Measurements from ENCODE around the gene HMCN1. TPM values are rescaled to one million over a fixed set of nuclear protein-coding genes. Genes with fewer than 3 reads are reported as not detected.

The HMCN1 gene
- total RNA-seq, 1 donor from 2014 or later: 8.6 TPM

DNA sequence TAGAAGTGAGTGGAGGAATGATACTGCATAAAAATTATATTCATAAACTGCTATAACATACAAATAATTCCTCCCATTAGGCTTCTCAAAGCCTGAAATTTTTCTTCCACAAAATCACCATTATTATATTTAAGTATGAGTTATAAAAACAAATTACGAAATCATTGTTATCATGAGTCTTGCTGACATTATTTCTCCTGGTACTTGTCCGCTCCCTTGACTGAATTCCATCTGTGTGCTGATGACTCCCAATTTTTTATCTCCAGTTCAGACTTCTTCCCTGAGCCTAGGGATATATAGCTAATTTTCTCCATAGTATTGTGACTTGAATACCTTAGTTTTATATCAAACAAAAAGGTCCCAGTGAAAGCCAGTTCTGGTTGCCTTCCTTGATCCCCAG is 268.2 kb downstream of the HMCN1 start:
- ATAC-seq (no peak), DNase-seq (ENCODE audit: low spot score) (no peak)

DNA sequence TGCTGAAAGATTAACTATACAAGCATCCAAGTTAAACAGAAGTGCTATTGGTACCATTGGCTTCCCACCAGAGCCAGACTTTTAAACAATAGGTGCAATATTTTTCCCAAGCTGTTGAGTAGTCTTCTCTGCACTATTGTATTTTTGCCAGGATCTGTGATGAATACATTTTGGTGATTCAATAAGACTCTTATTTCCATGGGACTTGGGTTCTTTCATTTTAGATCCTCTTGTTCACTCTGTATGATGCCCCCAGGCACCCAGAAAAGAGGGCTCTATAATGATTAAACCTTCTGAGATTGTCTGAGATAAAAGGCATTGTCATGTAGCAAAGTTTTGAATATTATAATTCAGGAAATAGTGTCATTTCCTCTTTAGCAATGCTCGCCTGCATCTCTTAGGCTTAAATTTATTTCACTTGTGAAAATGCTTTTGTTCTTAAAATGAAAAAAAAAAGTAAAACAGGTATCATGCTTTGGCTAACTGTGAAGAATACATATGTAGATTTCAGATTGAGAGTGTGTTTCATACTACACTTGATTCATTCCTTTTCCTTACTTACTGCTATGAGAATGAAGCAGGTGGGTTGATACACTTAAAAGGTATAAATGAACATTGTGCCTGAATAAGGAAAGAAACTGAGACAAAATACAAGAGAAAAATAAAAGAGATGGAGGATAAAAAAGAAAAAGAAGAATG is 275.0 kb downstream of the HMCN1 start:
- DNase-seq (ENCODE audit: low spot score) (no peak), ATAC-seq (no peak)

DNA sequence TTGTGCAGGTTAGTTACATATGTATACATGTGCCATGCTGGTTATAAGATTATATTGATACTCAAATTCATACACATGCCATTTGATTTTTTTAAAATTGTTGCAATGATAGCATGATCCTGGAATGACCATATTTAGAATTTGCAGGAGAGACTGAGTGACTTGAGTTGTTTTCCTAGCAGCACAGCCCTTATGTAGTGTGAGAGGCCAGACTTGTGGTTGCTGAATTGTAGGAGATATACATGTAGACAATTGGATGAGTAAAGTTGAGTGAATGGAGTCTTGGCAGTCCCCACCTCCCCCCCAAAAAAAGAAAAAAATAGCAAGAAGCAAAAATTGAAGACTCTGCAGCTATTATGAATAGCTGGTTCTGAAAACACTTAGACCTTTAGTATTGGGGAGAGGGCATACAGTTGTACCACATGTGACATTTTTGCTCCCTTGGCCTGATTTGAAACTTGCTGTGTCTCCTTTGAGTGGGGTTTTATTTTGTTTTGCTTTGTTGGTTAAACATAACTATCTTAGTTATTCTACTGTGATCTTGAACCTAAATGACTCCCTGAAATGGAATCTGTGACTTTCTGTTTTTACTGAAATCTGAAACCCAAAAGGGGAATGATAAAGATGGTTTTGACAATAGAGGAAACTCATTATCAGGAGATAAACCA is 280.3 kb downstream of the HMCN1 start:
- DNase-seq (ENCODE audit: low spot score) (no peak), ATAC-seq (no peak)

DNA sequence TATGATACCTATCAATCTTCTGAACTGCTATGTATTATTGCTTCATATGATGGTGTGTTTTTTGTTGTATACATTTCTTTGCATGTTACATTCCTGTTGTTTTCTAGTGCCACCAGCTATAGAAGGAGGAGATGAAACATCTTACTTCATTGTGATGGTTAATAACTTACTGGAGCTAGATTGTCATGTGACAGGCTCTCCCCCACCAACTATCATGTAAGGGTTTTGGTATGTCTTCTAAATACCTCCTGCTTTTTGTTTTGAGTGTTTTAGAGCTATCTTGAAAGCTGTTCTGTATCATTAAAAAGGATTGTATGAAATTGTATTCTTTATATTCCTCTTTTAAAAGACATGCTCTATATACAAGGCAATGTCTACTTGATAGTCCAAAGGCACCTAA is 282.7 kb downstream of the HMCN1 start:
- no peak for ATAC-seq
- no peak for DNase-seq (ENCODE audit: low spot score)

DNA sequence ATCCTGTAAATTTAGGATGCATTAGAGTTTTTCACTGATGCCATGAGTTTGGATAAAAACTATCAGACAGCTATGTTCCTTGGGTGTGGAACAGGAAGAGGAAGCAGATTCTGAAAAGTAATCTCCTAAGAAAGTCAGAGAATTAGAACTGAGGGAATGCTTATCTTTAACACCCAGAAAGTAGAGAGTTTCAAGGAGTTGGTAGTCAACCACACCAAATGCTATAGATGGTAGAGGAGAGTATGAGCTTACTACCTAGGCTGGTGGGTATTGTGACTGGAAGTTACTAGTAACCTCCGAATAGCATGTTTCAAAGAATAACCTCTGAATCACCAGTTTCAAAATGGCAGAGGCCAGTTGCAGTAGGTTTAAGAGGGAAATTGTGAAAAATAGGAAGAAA is 288.0 kb downstream of the HMCN1 start:
- no peak for DNase-seq (ENCODE audit: low spot score)
- no peak for ATAC-seq

DNA sequence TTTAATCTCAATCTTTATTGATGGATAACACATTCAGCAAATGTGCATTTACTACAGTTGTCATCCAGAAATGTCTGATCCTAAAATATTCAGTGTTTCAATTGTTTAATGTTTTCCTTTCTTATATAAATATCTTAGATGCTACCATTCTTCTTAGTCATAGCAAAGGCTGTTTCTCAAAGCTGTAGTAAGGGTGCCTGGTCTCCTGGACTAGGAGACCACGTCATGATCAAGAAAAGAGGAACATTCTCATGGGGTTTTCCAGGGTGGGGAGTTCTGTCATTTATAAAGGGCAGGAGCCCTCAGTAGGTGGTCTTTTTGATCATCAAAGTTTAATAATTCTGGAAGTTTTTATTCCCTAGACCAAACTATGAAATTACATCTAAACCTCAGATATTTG is 292.8 kb downstream of the HMCN1 start:
- DNase-seq (ENCODE audit: low spot score): no peak
- no peak for ATAC-seq

DNA sequence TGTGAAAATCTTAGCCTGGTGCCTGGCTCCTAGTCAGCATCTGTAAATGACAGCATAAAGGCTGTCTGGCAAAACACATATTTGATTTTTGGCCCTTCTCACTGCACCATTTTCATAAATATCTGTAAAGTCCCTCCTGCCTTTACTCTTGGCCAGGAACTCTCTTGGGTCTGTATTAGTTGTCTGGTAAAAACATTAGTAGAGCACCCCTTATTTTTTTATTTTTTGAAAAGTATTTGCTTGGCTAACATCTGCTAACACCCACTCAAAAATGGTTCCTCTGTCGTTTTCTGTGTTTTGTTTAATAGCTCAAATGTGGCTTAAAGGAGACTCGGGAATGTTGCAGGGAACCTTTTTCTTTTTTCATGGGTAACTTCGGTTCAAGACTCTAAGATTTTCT is 293.4 kb downstream of the HMCN1 start:
- ATAC-seq (no peak), DNase-seq (ENCODE audit: low spot score) (no peak)

DNA sequence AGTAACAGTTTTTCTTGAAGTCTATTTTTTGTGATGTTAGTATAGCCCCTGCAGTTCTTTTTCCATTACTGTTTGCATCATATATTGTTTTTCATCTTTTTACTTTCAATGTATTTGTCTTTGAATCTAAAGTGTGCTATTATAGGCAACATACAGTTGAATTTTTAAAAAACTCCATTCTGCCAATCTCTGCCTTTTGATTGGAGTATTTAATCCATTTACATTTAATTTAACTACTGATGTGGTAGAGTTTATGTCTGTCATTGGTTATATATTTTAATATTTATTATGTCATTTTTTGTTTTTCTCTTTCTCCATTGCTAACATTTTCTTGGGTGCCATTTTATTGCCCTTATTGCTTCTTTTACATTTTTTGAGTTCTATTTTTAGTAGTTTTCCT is 296.3 kb downstream of the HMCN1 start:
- DNase-seq (ENCODE audit: low spot score) (no peak), ATAC-seq (no peak)

DNA sequence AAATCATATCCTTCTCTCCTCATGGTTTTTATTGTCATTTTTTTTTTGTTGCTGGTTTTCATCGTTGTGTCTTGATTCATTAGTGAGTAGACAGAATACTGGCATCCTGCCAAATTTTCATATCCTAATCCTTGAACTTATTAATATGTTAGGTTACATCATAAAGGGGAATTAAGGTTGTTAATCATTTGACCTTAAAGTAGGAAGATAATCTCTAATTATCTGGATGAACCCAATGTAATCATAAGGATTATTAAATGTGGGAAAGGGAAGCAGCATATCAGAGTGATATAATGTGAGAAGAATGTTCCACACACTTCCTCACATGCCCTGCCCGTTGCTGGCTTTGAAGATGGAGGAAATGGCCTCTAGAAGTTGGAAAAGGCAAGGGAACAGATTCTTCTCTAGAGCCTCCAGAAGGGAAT is 299.7 kb downstream of the HMCN1 start:
- DNase-seq (ENCODE audit: low spot score) (no peak), ATAC-seq (no peak)

DNA sequence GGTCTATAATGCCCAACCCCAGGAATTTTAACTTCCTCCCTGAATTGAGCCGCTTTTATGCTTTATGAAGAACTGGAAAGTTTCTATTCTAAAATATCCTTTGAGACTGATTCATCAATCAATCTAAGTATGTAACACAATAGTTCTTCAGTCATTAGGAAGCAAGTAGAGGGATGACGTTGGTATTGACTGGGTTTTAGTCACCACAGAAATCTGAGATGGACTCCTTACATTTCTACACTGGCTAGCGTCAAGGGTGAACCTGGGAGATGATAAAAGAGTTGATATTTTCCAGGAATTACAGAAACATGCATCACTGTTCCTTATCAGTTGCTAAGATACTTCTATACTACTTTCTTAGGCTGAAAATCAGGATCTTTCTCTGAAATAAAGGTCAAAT is 308.0 kb downstream of the HMCN1 start:
- DNase-seq (ENCODE audit: low spot score): no peak
- ATAC-seq: no peak

DNA sequence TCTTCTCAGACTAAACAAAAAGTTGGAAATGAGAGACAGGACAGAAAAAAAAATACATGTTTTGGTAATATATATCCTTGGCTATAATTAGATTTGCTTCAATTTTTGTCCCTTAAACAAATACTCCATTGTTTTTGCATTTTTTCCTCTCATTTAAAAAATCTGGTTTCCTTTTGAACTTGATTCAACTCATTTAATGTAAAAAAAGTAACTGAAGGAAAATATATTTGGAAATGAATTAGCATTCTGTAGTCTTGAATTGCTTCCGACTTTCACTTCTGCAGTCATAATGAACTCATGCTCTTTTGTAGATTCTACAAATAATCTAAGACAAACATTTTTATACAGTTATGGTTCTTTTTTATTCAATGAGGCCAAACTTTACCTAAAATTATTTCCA is 309.1 kb downstream of the HMCN1 start:
- ATAC-seq: no peak
- DNase-seq (ENCODE audit: low spot score): no peak

DNA sequence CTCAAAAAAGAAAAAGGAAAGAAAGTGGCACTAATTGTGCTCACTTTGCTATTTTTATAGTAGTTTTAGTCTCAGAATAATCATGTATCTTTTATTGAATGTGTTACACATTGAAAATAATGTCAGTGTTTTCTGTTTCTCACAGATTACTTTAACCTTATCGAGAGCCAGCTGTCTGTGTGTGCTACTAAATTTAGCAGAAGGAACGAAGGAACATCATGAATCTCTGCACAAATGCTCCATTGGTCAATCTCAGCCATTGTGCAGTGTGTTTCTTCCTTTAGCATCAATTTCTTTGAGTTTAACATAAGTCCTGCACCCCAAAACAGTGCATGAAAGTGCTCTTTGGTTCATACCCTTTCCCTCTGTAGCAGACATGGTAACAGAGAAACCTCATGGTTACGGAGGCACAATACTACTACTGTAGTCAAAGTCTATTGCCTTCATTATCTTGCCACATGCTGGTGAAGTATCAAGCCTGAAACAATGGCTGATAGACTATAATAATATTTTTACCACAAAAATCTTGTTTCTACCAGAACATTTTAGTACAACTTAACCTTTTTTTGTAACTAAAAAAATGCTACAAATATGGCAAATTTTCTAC is 310.0 kb downstream of the HMCN1 start:
- no peak for DNase-seq (ENCODE audit: low spot score)
- no peak for ATAC-seq

DNA sequence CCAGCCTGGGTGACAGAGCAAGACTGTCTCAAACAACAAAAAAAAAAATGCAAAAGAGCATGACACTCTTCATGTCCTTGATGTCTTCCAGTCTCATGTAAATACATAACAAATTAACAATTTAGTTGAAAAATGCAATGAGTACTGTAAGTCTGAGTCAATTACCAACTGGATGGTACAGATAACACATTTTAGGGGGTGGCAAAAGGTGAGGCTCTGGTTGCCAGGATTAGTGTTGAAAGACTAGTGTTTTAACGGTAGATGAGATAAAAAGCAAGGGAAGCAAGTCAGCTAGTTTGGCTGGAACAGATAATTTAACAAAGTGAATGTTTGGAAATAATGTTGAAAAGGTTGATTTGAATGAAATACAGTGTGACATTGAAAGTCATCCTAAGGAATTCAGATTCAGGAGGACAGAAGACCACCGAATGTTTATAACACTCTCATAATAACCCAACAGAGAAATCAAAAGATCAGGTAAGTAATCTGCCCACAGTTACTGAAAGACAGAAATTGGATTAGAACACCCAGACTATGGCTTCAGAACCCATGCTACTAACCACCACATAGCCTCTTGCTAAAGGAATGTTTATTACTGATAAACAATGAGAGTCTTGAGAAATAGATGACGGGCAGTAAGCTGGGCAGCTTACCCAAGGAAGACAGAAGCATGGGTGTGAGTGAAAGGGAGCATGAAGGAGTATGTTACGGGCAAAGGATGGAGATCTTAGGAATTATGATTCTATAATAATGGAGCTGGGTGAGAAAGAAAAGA is 312.4 kb downstream of the HMCN1 start:
- DNase-seq (ENCODE audit: low spot score): no peak
- no peak for ATAC-seq

DNA sequence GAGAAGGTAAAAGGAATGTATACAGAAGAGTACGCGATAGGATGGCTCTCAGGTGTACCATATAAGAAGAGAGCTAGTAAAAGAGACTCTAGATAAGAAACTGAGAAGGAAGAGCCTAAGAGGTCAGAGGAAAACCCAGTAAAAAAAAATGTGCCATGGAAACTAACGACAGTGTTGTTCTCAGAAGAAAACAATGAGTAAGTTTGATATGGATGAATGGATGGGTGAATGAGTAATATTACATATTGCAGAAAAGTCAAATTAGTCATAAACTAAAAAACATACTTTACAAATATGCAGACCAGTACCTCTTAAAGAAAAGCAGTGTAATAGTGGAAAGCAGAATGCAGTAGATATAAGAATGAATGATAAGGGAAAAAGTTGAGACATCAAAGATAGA is 316.2 kb downstream of the HMCN1 start:
- ATAC-seq: no peak

DNA sequence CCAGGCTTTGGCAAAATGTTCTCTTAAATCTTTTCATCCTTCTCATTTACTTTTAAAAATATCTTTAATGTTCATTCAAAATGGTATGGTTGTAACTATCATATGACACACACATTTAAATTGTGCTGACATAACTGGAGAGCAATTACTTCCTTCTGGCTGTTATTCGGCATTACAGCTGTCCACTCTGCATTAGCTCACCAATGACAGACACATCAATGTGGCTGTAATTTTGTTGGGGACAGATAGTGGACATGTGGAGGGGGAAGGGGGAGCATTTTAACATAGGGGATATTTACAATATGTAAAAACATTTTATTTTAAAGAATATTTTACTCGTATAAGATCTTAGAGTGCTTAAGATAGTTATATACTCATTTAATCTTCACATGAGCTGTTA is 319.8 kb downstream of the HMCN1 start:
- DNase-seq (ENCODE audit: low spot score): no peak
- peak; percentile 45 for ATAC-seq

More for the DNA sequence above, 316.2 kb downstream of the HMCN1 start:
- no peak for DNase-seq (ENCODE audit: low spot score)

DNA sequence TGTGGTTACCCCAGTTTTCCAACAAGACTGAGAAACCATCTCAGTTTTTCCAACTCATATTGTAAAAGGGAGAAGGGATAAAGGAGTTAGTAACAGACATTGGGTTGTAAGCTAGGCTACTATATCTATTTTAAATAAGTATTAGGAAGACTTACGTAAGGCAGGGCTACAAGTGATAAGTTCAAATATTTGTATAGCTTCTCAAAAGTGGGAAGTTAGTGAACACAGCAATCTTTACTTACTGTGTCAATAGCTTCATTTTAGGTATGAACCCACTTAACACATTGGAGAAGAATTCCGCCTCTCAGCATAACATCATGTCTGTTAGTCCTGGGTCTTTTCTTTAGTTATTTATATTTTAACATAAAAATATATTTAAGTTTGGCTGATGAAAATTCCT is 320.7 kb downstream of the HMCN1 start:
- no peak for DNase-seq (ENCODE audit: low spot score)
- no peak for ATAC-seq

DNA sequence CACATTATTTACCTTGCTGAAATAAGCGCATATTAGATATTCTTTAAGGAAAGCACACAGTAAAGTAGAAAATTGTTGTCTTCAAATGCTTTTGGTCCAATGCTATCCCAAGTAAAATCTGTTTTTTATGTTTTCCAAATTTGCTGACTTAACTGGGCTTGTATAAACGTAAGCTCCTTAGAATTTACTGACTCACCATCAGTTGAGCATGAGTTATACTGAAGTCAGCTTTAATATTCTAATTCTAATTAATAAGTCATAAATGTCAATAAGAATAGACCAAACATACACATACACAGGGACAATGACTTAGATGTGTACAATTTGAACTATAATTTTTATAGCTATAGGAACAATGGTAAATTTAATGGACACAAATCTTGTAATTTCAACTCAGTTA is 321.7 kb downstream of the HMCN1 start:
- DNase-seq (ENCODE audit: low spot score) (no peak), ATAC-seq (no peak)

DNA sequence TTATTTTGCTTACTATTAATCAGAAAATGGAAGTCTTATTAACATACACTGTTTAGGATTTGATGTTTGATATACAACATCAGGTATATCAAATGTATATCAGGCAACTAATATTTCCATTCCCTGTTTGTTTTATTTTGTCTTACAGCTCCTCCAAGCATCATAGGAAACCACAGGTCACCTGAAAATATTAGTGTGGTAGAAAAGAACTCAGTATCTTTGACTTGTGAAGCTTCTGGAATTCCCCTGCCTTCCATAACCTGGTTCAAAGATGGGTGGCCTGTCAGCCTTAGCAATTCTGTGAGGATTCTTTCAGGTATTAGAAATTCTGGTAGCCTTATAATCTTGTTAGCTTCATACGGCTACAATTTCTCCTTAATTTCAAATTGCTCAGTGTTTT is 322.9 kb downstream of the HMCN1 start:
- ATAC-seq: no peak
- DNase-seq (ENCODE audit: low spot score): no peak

DNA sequence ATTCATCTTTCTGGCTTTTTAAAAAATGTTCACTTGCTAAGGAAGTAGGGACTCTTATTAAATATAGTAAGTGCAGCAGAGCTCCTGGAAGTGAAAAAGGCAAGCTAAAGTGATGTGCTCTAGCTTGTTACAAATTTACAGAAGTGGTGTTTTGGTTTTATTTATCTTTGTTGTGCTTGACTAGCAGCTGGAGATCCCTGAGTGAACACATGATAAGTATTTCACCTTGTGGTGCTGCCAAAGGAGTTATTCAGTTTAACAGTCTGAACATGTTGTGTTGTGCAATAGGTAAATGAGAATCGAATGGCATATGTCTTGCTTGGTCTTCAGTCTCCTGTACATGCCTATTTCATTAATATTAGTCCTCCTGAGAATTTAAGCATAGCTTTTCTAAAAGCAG is 325.1 kb downstream of the HMCN1 start:
- ATAC-seq: peak; percentile 84
- DNase-seq (ENCODE audit: low spot score): peak; percentile 53

DNA sequence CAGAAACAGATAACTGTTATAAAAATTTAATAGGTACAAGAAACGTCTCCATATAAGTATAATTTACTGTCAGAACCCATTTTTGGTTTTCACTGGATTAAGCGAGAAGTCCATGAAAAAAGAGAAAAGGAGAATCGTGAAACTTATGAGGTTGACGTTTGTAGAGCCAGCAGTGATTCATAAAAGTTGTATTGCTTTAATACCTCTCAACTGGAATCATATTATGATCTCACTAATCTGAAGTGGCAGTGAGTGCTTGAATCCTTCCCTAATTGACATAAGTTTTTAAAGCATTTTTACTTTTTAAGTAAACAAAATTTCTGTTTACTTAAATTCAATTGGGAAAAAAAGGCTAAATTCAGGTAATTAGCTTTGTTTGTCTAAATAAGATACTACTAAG is 325.6 kb downstream of the HMCN1 start:
- no peak for DNase-seq (ENCODE audit: low spot score)
- ATAC-seq: peak; percentile 26

DNA sequence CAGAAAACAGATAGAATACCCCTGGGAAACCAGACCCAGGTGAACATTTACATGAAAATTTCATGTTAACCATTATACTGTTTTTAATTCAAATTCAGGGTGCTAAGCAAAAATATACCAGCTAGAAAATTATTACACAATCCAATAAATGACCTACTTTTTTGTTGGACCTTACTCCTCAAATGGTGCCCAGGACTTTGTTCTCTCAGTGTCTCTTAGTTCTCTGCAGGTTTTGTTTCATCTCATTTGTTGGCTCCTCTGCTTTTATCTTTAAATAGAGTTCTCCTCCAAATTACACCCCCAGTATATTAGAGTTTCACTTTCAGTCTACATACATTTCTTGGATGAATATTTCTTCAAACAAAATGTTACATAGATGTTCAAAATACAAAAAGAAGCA is 326.0 kb downstream of the HMCN1 start:
- ATAC-seq (peak; percentile 70), DNase-seq (ENCODE audit: low spot score) (no peak)

All from left lobe of liver (tissue), 2 donors.